RPMI7951 (cell line): ENCODE results near the gene ACSL3. TPM values are rescaled to one million over a fixed set of nuclear protein-coding genes. Genes with fewer than 3 reads are reported as not detected.
"Not testable (repeated sequence)": the region's sequence is repeated elsewhere in the genome, so short reads cannot be mapped to it uniquely, and the experiment has no call there.

Experiments used
- DNase-seq: peaks from one replicate; pipeline ENCODE4 v3.0.0-alpha.2; 2012; ENCODE audit warnings: low read depth
- total RNA-seq: library from RNA; depleted of rRNA; stranded (reverse); fragments of >200 nt; shearing (Covaris generic); gene quantifications from 2 replicates; pipeline ENCODE4 v1.2.3, GENCODE V29; 2014; rRNA removed

Gene ACSL3
- total RNA-seq, 1 experiment from 2014 or later = 168 TPM

GRCh38 chr2:222969491-222969890 is 108.7 kb downstream of the ACSL3 start:
- DNase-seq = peak; percentile 56

DNA sequence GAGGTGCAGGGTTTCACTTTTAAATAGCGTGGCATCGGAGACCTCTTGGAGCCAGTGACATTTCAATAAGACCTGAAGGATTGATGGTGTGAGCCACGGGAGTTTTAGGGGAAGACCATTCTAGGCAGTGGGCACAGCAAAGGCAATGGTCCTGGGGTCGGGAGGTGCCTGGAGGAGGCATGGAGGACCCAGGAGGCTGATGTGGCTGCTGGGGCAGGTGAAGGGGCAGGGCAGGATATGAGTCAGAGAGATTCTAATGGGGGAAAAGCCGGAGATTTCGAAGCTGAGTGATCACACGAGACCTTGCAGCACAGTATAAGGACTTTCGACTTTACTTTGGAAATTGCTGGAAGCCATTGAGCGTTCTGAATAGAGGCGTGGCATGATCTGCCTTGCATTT is 111.6 kb downstream of the ACSL3 start:
- DNase-seq = peak; percentile 35

GRCh38 chr2:222973237-222973636 is 112.4 kb downstream of the ACSL3 start:
- no peak for DNase-seq

DNA sequence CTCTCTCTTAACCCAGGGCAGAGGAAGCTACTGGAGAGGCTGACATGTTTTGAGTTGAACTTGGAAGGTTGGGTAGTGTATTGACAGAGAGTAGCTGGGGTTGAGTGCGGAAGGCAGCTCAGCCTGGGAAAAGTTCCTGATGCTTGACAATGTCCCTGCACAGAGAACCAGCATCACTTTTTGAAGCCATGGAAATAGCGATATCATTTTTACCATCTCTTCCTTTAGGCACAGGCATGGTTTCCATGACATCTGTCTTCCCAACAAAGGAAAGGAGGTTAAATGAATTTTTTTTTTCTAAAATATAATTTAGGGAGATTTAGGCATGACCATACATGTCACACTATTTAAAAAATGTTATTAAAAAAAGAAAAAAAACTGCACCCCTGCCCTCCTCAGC is 112.9 kb downstream of the ACSL3 start:
- no peak for DNase-seq

DNA sequence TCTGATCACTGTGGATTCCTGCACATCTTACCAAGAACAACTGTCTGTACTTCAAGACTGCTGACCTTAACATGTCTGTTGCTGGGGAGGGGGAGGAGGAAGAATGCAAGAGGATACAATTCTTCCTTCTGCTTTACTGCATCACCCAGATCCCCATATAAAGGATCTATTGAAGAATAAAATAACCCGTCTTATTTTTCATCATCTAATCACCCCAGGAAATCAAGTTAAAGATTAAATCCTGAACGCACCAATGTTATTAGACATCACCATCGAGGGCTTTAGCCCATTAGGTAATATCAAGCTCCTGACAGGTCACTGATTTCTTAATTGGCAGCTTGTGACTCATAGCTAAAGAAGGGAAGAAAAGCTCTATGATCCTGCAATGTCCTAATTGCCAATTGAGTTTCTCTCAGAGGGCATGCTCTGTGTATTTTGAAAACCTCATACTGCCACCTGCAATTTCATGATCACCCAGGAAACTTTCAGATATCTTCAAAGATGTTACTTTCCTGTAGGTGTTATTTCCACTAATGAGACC is 115.8 kb downstream of the ACSL3 start:
- no peak for DNase-seq

- no peak for DNase-seq
Observed at GRCh38 chr2:222977121-222977520, 116.3 kb downstream of the ACSL3 start.

- no peak for DNase-seq
Observed at GRCh38 chr2:222978850-222979249, 118.0 kb downstream of the ACSL3 start.

- DNase-seq = no peak
Observed at GRCh38 chr2:222979484-222979883, 118.6 kb downstream of the ACSL3 start.

DNA sequence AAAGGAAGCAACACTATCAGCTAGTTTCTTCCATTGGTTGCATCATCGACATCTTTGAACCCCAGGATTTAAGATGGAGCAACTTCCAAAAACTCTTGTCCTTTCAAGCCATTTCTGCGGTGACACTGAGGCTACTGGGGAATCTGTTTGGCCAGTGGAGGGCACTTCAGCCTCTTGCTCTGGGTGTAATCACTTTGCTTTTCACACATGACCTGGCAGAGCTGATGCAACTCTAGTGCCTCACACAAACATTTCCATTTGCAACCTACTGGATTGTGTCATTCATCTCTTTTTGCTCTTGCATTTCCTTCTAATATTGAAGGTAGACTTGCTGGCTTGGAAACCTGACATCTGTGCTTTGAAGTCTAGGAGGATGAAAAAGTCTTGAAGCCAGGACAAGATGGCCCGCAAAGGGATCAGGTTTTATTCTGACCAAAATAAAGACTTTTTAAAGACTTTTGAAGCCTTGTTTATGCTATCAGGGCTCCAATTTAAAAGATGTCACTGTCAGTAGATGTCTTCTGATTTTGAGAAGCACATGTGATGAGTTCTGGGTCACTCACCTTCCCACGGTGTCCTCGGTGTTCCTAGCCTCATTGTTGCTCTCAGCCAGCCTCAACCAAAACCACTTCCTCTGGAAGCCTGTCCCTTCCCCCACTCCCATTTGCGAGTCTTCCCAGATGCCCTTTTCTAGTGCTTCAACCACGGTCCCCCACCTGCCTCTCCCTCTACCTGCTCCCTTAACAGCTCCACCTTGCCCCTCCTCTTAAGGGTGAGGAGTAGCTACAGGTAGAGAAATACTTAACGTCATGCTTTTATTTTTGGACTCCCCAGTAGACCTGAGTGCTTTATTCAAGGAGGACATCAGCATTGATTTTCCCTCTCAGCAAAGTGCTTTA is 121.4 kb downstream of the ACSL3 start:
- DNase-seq = peak; percentile 86

DNA sequence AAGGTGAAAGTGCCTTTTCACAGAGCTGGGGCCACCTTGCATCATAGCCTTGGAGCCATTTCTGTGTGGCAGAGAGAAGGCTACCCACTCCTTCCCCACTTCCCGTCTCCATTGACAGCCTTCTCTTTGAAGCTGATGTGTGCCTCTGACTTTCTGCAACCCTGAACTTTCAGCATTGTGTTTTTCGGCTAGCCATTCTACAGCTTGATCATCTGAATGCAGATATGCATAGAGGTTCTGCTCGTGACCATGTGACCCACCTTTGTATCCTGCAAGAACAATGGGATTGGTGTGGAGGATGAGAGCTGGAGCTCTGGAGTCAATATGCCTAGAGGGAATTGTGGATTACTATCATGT is 122.1 kb downstream of the ACSL3 start:
- no peak for DNase-seq

DNA sequence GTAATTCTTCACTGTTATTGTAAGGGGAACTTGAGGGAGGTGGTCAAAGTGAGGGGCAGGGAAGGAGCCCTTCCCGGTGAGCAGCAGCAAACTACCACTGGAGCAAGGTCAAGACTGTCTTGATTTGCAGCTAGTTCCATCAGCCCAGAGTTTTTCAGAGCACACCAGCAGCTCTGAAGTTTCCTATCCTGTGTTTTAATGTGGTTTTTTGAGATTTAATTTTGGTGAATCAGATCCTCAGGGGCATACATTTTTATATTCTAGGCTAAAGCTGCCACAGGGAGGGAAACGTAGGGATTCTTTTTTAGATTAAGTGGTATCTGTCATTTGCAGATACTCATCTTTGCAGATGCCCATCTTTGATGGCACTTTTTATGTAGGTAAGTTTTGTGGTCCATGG is 124.1 kb downstream of the ACSL3 start:
- peak; percentile 57 for DNase-seq

DNA sequence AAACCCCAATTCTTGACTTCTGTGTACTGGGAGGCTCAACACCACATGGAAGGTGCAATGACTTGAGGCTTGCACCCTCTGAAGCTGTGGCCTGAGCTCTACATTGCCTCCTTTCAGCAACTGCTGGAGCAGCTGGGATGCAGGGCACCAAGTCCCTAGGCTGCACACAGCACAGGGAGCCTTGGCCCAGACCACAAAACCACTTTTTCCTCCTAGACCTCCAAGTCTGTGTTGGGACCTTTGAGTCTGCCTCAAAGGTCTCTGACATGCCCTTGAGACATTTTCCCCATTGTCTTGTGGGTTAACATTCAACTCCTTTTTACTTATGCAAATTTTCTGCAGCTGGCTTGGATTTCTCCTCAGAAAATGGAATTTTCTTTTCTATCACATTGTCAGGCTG is 128.6 kb downstream of the ACSL3 start:
- peak; percentile 73 for DNase-seq

DNA sequence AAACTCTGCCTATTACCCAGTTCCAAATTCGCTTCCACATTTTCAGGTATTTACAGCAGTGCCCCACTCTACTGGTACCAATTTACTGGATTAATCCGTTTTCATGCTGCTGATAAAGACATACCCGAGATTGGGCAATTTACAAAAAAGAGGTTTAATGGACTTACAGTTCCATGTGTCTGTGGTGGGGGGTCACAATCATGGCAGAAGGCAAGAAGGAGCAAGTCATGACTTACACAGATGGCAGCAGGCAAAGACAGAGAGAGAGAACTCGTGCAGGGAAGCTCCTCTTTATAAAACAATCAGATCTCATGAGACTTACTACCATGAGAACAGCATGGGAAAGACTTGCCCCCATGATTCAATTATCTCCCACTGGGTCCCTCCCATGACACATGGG is 129.4 kb downstream of the ACSL3 start:
- DNase-seq = not testable (repeated sequence)

DNA sequence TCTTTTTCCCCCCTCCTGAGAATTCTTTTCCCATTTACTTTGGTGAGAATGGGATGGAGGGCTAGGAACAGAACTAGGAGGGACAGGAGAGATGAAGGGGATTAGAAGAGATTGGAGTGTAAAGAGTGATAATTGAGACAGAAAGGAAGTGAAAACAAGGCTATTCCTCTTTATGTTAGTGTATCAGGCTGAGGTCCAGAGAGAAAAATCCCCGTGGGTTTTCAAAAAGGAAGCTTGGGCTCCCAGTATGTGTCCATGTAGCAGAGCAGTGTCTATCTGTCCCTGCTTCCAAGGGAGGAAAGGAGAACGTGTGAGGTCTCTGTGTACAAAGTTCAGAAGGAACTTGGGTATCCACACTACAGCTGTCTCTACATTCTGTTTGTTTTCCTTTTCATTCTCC is 131.3 kb downstream of the ACSL3 start:
- DNase-seq = no peak

Other genes with a start within 250 kb of the ACSL3 start
- gene FARSB, start 204.9 kb upstream of the ACSL3 start, total RNA-seq = 48.3 and 59.4 TPM in 2 replicates
- 0.24 and 0.29 TPM in 2 replicates for gene MOGAT1, start 189.4 kb upstream of the ACSL3 start, total RNA-seq
- 13.8 and 16.4 TPM in 2 replicates for gene KCNE4, start 191.2 kb downstream of the ACSL3 start, total RNA-seq